Measurements from ENCODE around the gene SLCO4A1.

The SLCO4A1 gene

GRCh38 chr20:62696434-62696957 lies 54.2 kb downstream of the SLCO4A1 start:
- DNase-seq (ENCODE audit: low read depth), result no peak
- no peak overlapping the region for H3K4me3 ChIP-seq (ENCODE audit: low read length)
- TF ChIP-seq CTCF (conservative IDR thresholded peaks at IDR 0.05; ENCODE audit: low read length), result no peak

GRCh38 chr20:62696989-62697388 lies 54.7 kb downstream of the SLCO4A1 start:
- no peak for DNase-seq (ENCODE audit: low read depth)
- TF ChIP-seq CTCF (conservative IDR thresholded peaks at IDR 0.05; ENCODE audit: low read length), result no peak
- H3K4me3 ChIP-seq (ENCODE audit: low read length), result no peak overlapping the region

- DNase-seq (ENCODE audit: low read depth), result no peak
- no peak overlapping the region for H3K4me3 ChIP-seq (ENCODE audit: low read length)
- TF ChIP-seq CTCF (conservative IDR thresholded peaks at IDR 0.05; ENCODE audit: low read length), result no peak
Observed at GRCh38 chr20:62697468-62697912, 55.2 kb downstream of the SLCO4A1 start.

- no peak overlapping the region for H3K4me3 ChIP-seq (ENCODE audit: low read length)
- no peak for TF ChIP-seq CTCF (conservative IDR thresholded peaks at IDR 0.05; ENCODE audit: low read length)
- DNase-seq (ENCODE audit: low read depth), result no peak
Observed at GRCh38 chr20:62698231-62698630, 55.9 kb downstream of the SLCO4A1 start.

GRCh38 chr20:62699296-62699695 lies 57.0 kb downstream of the SLCO4A1 start:
- H3K4me3 ChIP-seq (ENCODE audit: low read length), result no peak overlapping the region
- DNase-seq (ENCODE audit: low read depth), result no peak
- TF ChIP-seq CTCF (conservative IDR thresholded peaks at IDR 0.05; ENCODE audit: low read length), result no peak

- H3K4me3 ChIP-seq (ENCODE audit: low read length), result no peak overlapping the region
- no peak for TF ChIP-seq CTCF (conservative IDR thresholded peaks at IDR 0.05; ENCODE audit: low read length)
- DNase-seq (ENCODE audit: low read depth), result no peak
Observed at GRCh38 chr20:62699741-62700140, 57.4 kb downstream of the SLCO4A1 start.

- no peak for DNase-seq (ENCODE audit: low read depth)
- TF ChIP-seq CTCF (conservative IDR thresholded peaks at IDR 0.05; ENCODE audit: low read length), result no peak
- no peak overlapping the region for H3K4me3 ChIP-seq (ENCODE audit: low read length)
Observed at GRCh38 chr20:62700261-62700930, 58.1 kb downstream of the SLCO4A1 start.
